Common myeloid progenitor, CD34-positive (primary cell): Measurements from ENCODE around the gene CDH4.

ENCODE experiments used
- CTCF ChIA-PET: fragments of 350-600 bp; sonication (Branson Sonifier 250); formaldehyde crosslinking; loops from one replicate; lab custom pipeline; 2021; ENCODE audit warnings: antibody characterized with exemption; lab: Charles Lee
- POLR2A ChIA-PET: fragments of 350-600 bp; sonication (Branson Sonifier 250); formaldehyde crosslinking; loops from one replicate; lab custom pipeline; 2021; ENCODE audit warnings: antibody characterized with exemption; lab: Charles Lee
- DNase-seq, 3 donors: peaks; one replicate each; pipeline versions ENCODE4 v3.0.0 to v3.0.0-alpha.2; 2013
- H3K27ac ChIP-seq, 2 experiments: 1 replicate in 1 of 2; 2 replicates in 1 of 2; pipeline ENCODE4 v1.7.0; 2013; ENCODE audit warnings: inconsistent platforms in 2 of 2, low read length in 2 of 2, mild to moderate bottlenecking in 2 of 2, low read depth in 1 of 2, moderate library complexity in 1 of 2; ENCODE audit not compliant: severe bottlenecking in 2 of 2, insufficient read depth in 1 of 2, poor library complexity in 1 of 2
- H3K27me3 ChIP-seq, 5 experiments: replicated peaks in 2 of 5; 1 replicate in 3 of 5; 2 replicates in 2 of 5; pipeline versions ENCODE4 v1.6.1 to v1.7.0; 2013; ENCODE audit warnings: low read length in 4 of 5, mild to moderate bottlenecking in 2 of 5, moderate library complexity in 2 of 5, inconsistent platforms in 1 of 5; ENCODE audit not compliant: insufficient read depth in 5 of 5, control insufficient read depth in 4 of 5
- H3K36me3 ChIP-seq, 4 experiments: 1 replicate in 2 of 4; 2 replicates in 2 of 4; pipeline versions ENCODE4 v1.6.1 to v1.7.0; 2013; ENCODE audit warnings: low read length in 3 of 4, control low read depth in 1 of 4, mild to moderate bottlenecking in 1 of 4; ENCODE audit not compliant: control insufficient read depth in 4 of 4, insufficient read depth in 4 of 4
- H3K4me1 ChIP-seq, 4 experiments: 1 replicate in 3 of 4; 2 replicates in 1 of 4; pipeline versions ENCODE4 v1.6.1 to v1.7.1; 2013; ENCODE audit warnings: low read length in 3 of 4, mild to moderate bottlenecking in 3 of 4, control low read depth in 1 of 4, inconsistent platforms in 1 of 4, moderate library complexity in 1 of 4; ENCODE audit not compliant: control insufficient read depth in 4 of 4, insufficient read depth in 4 of 4; ENCODE audit errors: control extremely low read depth in 1 of 4
- H3K4me3 ChIP-seq, 7 experiments: 1 replicate in 4 of 7; 2 replicates in 3 of 7; pipeline versions ENCODE4 v1.5.1 to v1.7.0; 2013; ENCODE audit warnings: mild to moderate bottlenecking in 7 of 7, low read length in 6 of 7, moderate library complexity in 6 of 7, inconsistent platforms in 2 of 7, low read depth in 2 of 7, control low read depth in 1 of 7; ENCODE audit not compliant: insufficient read depth in 4 of 7, control insufficient read depth in 1 of 7; ENCODE audit errors: extremely low read depth in 1 of 7
- H3K9me3 ChIP-seq, 5 experiments: 1 replicate in 4 of 5; 2 replicates in 1 of 5; pipeline versions ENCODE4 v1.6.1 to v1.7.1; 2013; ENCODE audit warnings: low read length in 4 of 5, mild to moderate bottlenecking in 2 of 5, inconsistent platforms in 1 of 5, low read depth in 1 of 5, moderate library complexity in 1 of 5; ENCODE audit not compliant: control insufficient read depth in 4 of 5, insufficient read depth in 2 of 5; ENCODE audit errors: control extremely low read depth in 1 of 5
- WGBS: methylation state at CpG from one replicate; pipeline ENCODE4 v1.1.5; 2013; ENCODE audit not compliant: insufficient coverage; 5-methylcytosine and 5-hydroxymethylcytosine counted together

CDH4 gene

GRCh38 chr20:61973515-61974356 lies 721.7 kb downstream of the CDH4 start:
- no peaks in the 10 kb centered on the region for H3K27me3 ChIP-seq
- peaks cover 11 to 47% (median 33%) of the 10 kb centered on the region in 4 experiments for H3K36me3 ChIP-seq
- ChIA-PET POLR2A (no interaction called here), CTCF (no interaction called here)
- WGBS: over 99% methylated on average over 24 of the region's 25 CpGs
- H3K9me3 ChIP-seq: peaks cover 0 to 20% (median 3%) of the 10 kb centered on the region in 5 experiments
- no peaks in the 10 kb centered on the region for H3K4me1 ChIP-seq
- no peak overlapping the region for H3K4me3 ChIP-seq
- no peak for DNase-seq
- H3K27ac ChIP-seq: no peak overlapping the region

DNA sequence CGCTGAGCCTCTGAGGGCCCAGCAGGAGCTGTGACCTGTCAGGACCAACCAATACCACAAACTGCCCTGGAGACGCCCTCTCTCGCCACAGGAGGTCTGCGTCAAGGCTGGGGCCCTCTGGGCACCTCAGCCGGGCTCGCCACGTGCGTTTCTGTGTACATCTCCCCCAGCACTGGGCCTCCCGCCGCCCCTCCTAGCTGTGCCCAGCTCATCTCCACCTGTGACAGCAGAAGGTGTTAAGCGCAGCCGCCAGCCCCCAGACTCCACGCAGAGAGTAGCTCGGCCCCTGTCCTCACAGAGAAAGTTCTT lies 722.2 kb downstream of the CDH4 start:
- Histone ChIP-seq H3K9me3 (peaks cover 0 to 20% (median 3%) of the 10 kb centered on the region in 5 experiments), H3K4me3 (no peak overlapping the region), H3K27ac (no peak overlapping the region), H3K27me3 (no peaks in the 10 kb centered on the region), H3K4me1 (no peaks in the 10 kb centered on the region), H3K36me3 (peaks cover 11 to 47% (median 33%) of the 10 kb centered on the region in 4 experiments)
- ChIA-PET CTCF (no interaction called here), POLR2A (no interaction called here)
- DNase-seq: no peak
- 97% methylated on average over 14 of the region's 14 CpGs for WGBS

GRCh38 chr20:61975407-61976129 lies 723.5 kb downstream of the CDH4 start:
- DNase-seq: no peak
- CTCF ChIA-PET: no interaction called here
- peaks cover 11 to 57% (median 38%) of the 10 kb centered on the region in 4 experiments for H3K36me3 ChIP-seq
- no peak overlapping the region for H3K27ac ChIP-seq
- H3K27me3 ChIP-seq: no peaks in the 10 kb centered on the region
- H3K9me3 ChIP-seq: peaks cover 0 to 20% (median 3%) of the 10 kb centered on the region in 5 experiments
- no peak overlapping the region for H3K4me3 ChIP-seq
- no peaks in the 10 kb centered on the region for H3K4me1 ChIP-seq
- WGBS: 100% methylated on average over 6 of the region's 11 CpGs
- POLR2A ChIA-PET: no interaction called here

GRCh38 chr20:61976263-61976643 lies 724.2 kb downstream of the CDH4 start:
- Histone ChIP-seq H3K4me3 (no peak overlapping the region), H3K4me1 (no peaks in the 10 kb centered on the region), H3K27ac (no peak overlapping the region), H3K9me3 (peaks cover 0 to 20% (median 3%) of the 10 kb centered on the region in 5 experiments), H3K36me3 (peaks cover 11 to 57% (median 39%) of the 10 kb centered on the region in 4 experiments), H3K27me3 (no peaks in the 10 kb centered on the region)
- WGBS: 97% methylated on average over 9 of the region's 9 CpGs
- ChIA-PET POLR2A (no interaction called here), CTCF (no interaction called here)
- DNase-seq: no peak

DNA sequence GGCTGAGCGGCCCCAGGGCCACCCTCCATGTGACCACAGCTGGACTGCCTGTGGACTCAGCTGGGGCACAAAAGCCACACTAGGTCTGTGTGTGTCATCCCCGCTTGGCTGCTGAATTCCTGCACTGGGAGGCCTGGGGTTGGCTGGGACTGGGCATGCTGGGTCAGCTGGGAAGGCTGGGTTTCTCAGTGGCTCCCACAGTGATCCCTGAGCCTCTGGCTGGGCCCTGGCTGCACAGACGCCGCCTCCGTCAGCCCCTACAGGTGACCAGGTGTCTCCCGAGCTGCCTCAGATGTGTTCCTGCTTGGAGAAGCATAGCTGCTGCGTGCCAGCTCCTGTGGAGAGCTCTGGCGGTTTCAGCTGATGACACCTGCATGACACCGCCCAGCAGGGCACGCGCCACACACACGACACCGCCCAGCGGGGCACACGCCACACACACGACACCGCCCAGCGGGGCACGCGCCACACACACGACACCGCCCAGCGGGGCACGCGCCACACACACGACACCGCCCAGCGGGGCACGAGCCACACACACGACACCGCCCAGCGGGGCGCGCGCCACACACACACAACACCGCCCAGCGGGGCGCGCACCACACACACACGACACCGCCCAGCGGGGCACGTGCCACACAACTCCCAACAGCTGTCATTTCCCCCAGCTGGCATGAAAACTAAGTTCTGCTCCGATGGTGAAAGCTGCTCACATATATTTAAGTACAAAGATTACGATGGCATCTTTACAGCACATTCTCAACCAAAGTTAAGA lies 724.8 kb downstream of the CDH4 start:
- peaks cover 11 to 57% (median 39%) of the 10 kb centered on the region in 4 experiments for H3K36me3 ChIP-seq
- H3K27ac ChIP-seq: no peak overlapping the region
- no peaks in the 10 kb centered on the region for H3K27me3 ChIP-seq
- H3K4me1 ChIP-seq: no peaks in the 10 kb centered on the region
- POLR2A ChIA-PET: no interaction called here
- no peak for DNase-seq
- CTCF ChIA-PET: no interaction called here
- WGBS: 98% methylated on average over 24 of the region's 45 CpGs
- H3K9me3 ChIP-seq: peaks cover 0 to 17% (median 3%) of the 10 kb centered on the region in 5 experiments
- no peak overlapping the region for H3K4me3 ChIP-seq

DNA sequence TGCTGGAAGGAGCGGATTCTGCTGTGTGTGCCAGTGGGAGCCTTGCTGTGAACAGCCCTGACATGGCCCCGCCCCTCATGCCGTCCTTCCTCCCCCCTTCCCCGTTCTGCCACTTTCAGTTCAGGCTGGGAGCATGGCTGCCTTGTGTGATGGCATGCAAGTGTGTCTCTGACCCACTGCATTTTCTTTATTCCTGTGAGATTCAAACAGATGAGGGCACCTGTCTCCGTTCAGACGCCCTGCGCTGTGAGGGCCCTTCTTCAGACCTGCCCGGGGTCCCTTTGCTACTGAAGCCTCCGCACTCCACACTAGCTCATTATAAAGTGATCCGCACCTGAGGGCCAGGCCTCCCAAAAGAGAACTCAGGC lies 725.3 kb downstream of the CDH4 start:
- H3K36me3 ChIP-seq: peaks cover 10 to 53% (median 35%) of the 10 kb centered on the region in 4 experiments
- WGBS: 95% methylated on average over 9 of the region's 10 CpGs
- CTCF ChIA-PET: no interaction called here

More for the DNA sequence above, 725.3 kb downstream of the CDH4 start:
- H3K4me3 ChIP-seq: no peak overlapping the region
- H3K4me1 ChIP-seq: no peaks in the 10 kb centered on the region
- no peak for DNase-seq
- no peaks in the 10 kb centered on the region for H3K27me3 ChIP-seq
- POLR2A ChIA-PET: no interaction called here
- H3K27ac ChIP-seq: no peak overlapping the region
- H3K9me3 ChIP-seq: peaks cover 0 to 14% (median under 1%) of the 10 kb centered on the region in 5 experiments
